ENCODE results near the gene PAWR.
"Not testable (repeated sequence)": the region's sequence is repeated elsewhere in the genome, so short reads cannot be mapped to it uniquely, and the experiment has no call there.

PAWR gene

GRCh38 chr12:79684338-79684737 is 6.4 kb downstream of the PAWR start:
- H3K36me3 ChIP-seq (ENCODE audit: control insufficient read depth in 2 of 2, insufficient read depth in 1 of 2, low read length in 2 of 2); H3K27ac ChIP-seq (ENCODE audit: extremely low read depth, low read depth, low read length); H3K9me3 ChIP-seq (ENCODE audit: control insufficient read depth, insufficient read depth, low read depth, low read length); H3K4me3 ChIP-seq (ENCODE audit: low read depth, low read length): not testable (repeated sequence)
- H3K4me1 ChIP-seq (ENCODE audit: control insufficient read depth, insufficient read depth, low read length): peaks cover 32% of the 10 kb centered on the region
- 0 out of 2 replicates have a peak, but pooled peaks have one; percentile 13 for TF ChIP-seq ZNF585B (tag by site-specific recombination; IDR thresholded peaks at IDR 0.05)
- 0 out of 2 replicates have a peak, but pooled peaks have one; percentile 15 for TF ChIP-seq ZSCAN16 (tag by site-specific recombination; IDR thresholded peaks at IDR 0.05)
- CTCF ChIA-PET: interaction anchor here (0.5 kb wide), 1 partner anchor 54 kb away, joined by 3 read pairs; no protein-coding TSS in a partner anchor
- POLR2A ChIA-PET: interaction anchor here (1.7 kb wide), 1 partner anchor 11 kb away, joined by 4 read pairs; no protein-coding TSS in a partner anchor

- CTCF ChIA-PET: no interaction called here
- POLR2A ChIA-PET: interaction anchor here (0.5 to 1.7 kb wide), 3 partner anchors 9 to 41 kb away, joined by 4 to 5 read pairs (median 5); partner anchors contain the start of gene PAWR
- Histone ChIP-seq H3K4me3 (ENCODE audit: low read depth, low read length) (no peak overlapping the region), H3K9me3 (ENCODE audit: control insufficient read depth, insufficient read depth, low read depth, low read length) (no peaks in the 10 kb centered on the region), H3K4me1 (ENCODE audit: control insufficient read depth, insufficient read depth, low read length) (peaks cover 37% of the 10 kb centered on the region), H3K36me3 (ENCODE audit: control insufficient read depth in 2 of 2, insufficient read depth in 1 of 2, low read length in 2 of 2) (peaks cover 0 to 4% of the 10 kb centered on the region in 2 experiments; a peak in 1 of 3 replicates), H3K27ac (ENCODE audit: extremely low read depth, low read depth, low read length) (no peak overlapping the region)
- TF ChIP-seq SCRT2 (tag by site-specific recombination; IDR thresholded peaks at IDR 0.05): peak; percentile 87
- no peak for TF ChIP-seq ZNF155 (tag by site-specific recombination; IDR thresholded peaks at IDR 0.05)
- TF ChIP-seq SCRT1 (tag by site-specific recombination; IDR thresholded peaks at IDR 0.05; ENCODE audit: borderline replicate concordance): peak; percentile 43; the same call in 1 of the 2 replicates
These were observed 8.2 kb downstream of the PAWR start for GRCh38 chr12:79682593-79682992.

GRCh38 chr12:79681008-79681590 is 9.7 kb downstream of the PAWR start:
- H3K4me3 ChIP-seq (ENCODE audit: low read depth, low read length): no peak overlapping the region
- no peaks in the 10 kb centered on the region for H3K9me3 ChIP-seq (ENCODE audit: control insufficient read depth, insufficient read depth, low read depth, low read length)
- TF ChIP-seq, protein P1, sequence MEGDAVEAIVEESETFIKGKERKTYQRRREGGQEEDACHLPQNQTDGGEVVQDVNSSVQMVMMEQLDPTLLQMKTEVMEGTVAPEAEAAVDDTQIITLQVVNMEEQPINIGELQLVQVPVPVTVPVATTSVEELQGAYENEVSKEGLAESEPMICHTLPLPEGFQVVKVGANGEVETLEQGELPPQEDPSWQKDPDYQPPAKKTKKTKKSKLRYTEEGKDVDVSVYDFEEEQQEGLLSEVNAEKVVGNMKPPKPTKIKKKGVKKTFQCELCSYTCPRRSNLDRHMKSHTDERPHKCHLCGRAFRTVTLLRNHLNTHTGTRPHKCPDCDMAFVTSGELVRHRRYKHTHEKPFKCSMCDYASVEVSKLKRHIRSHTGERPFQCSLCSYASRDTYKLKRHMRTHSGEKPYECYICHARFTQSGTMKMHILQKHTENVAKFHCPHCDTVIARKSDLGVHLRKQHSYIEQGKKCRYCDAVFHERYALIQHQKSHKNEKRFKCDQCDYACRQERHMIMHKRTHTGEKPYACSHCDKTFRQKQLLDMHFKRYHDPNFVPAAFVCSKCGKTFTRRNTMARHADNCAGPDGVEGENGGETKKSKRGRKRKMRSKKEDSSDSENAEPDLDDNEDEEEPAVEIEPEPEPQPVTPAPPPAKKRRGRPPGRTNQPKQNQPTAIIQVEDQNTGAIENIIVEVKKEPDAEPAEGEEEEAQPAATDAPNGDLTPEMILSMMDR (tag by site-specific recombination; IDR thresholded peaks at IDR 0.05): no peak
- no peak for TF ChIP-seq SALL2 (tag by site-specific recombination; IDR thresholded peaks at IDR 0.05; ENCODE audit: borderline replicate concordance)
- TF ChIP-seq SP7 (tag by site-specific recombination; IDR thresholded peaks at IDR 0.05): 0 out of 2 replicates have a peak, but pooled peaks have one; percentile 12
- peak; percentile 47; the same call in 1 of the 2 replicates for TF ChIP-seq ZNF660 (tag by site-specific recombination; IDR thresholded peaks at IDR 0.05)
- TF ChIP-seq, protein P2, sequence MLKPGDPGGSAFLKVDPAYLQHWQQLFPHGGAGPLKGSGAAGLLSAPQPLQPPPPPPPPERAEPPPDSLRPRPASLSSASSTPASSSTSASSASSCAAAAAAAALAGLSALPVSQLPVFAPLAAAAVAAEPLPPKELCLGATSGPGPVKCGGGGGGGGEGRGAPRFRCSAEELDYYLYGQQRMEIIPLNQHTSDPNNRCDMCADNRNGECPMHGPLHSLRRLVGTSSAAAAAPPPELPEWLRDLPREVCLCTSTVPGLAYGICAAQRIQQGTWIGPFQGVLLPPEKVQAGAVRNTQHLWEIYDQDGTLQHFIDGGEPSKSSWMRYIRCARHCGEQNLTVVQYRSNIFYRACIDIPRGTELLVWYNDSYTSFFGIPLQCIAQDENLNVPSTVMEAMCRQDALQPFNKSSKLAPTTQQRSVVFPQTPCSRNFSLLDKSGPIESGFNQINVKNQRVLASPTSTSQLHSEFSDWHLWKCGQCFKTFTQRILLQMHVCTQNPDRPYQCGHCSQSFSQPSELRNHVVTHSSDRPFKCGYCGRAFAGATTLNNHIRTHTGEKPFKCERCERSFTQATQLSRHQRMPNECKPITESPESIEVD (tag by site-specific recombination; IDR thresholded peaks at IDR 0.05): 0 out of 2 replicates have a peak, but pooled peaks have one; percentile 52
- TF ChIP-seq, protein P3, sequence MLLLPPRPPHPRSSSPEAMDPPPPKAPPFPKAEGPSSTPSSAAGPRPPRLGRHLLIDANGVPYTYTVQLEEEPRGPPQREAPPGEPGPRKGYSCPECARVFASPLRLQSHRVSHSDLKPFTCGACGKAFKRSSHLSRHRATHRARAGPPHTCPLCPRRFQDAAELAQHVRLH (tag by site-specific recombination; IDR thresholded peaks at IDR 0.05): no peak
- peak; percentile 43 for TF ChIP-seq ZNF366 (tag by site-specific recombination; conservative IDR thresholded peaks at IDR 0.05)
- no peak for TF ChIP-seq ZBTB1 (tag by site-specific recombination; IDR thresholded peaks at IDR 0.05)
- H3K4me1 ChIP-seq (ENCODE audit: control insufficient read depth, insufficient read depth, low read length): peaks cover 31% of the 10 kb centered on the region
- H3K27ac ChIP-seq (ENCODE audit: extremely low read depth, low read depth, low read length): no peak overlapping the region
- ChIA-PET POLR2A (interaction anchor here (1.2 kb wide), 1 partner anchor 10 kb away, joined by 5 read pairs; the partner anchor contains the start of gene PAWR), CTCF (no interaction called here)
- peaks cover 0 to 4% of the 10 kb centered on the region in 2 experiments; a peak in 1 of 3 replicates for H3K36me3 ChIP-seq (ENCODE audit: control insufficient read depth in 2 of 2, insufficient read depth in 1 of 2, low read length in 2 of 2)

DNA sequence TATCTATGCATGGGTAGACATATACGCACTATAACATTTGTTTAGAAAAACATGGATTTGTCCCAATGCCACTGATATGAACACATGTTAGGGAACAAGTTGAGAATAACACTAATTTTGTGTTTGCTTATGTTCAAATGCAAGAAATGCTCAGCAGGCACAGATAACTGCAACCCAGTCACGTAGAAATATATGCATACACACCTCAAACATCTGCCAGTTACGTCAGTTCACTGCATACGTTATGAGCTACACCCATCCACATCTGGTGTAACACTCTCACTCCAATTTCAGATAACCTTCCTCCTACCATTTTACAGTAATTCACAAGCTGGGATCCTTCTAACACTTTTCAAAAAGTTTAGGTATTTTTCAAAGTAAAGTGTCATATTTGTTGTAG is 10.7 kb downstream of the PAWR start:
- peaks cover 23% of the 10 kb centered on the region for H3K4me1 ChIP-seq (ENCODE audit: control insufficient read depth, insufficient read depth, low read length)
- peaks cover 0 to 4% of the 10 kb centered on the region in 2 experiments; a peak in 1 of 3 replicates for H3K36me3 ChIP-seq (ENCODE audit: control insufficient read depth in 2 of 2, insufficient read depth in 1 of 2, low read length in 2 of 2)
- H3K27ac ChIP-seq (ENCODE audit: extremely low read depth, low read depth, low read length): no peak overlapping the region
- H3K4me3 ChIP-seq (ENCODE audit: low read depth, low read length): no peak overlapping the region
- CTCF ChIA-PET: no interaction called here
- no peak for TF ChIP-seq ZXDB (tag by site-specific recombination; IDR thresholded peaks at IDR 0.05)
- TF ChIP-seq SP3 (tag by site-specific recombination; IDR thresholded peaks at IDR 0.05): no peak
- TF ChIP-seq SP7 (tag by site-specific recombination; IDR thresholded peaks at IDR 0.05): no peak
- no peak for TF ChIP-seq SALL2 (tag by site-specific recombination; IDR thresholded peaks at IDR 0.05; ENCODE audit: borderline replicate concordance)
- TF ChIP-seq ZNF830 (tag by site-specific recombination; IDR thresholded peaks at IDR 0.05; ENCODE audit: low read depth): no peak
- TF ChIP-seq ELK4 (IDR thresholded peaks at IDR 0.05; ENCODE audit: borderline replicate concordance, low read depth, low read length): no peak
- no peak for TF ChIP-seq ZNF768 (tag by site-specific recombination; IDR thresholded peaks at IDR 0.05)
- no peaks in the 10 kb centered on the region for H3K9me3 ChIP-seq (ENCODE audit: control insufficient read depth, insufficient read depth, low read depth, low read length)
- POLR2A ChIA-PET: no interaction called here
